Measurements from ENCODE around the gene ZNF592.
A peak's percentile ranks its signal among the peaks of the same experiment; 100 is the strongest.

Gene ZNF592

GRCh38 chr15:84800365-84800806 lies 52.0 kb downstream of the ZNF592 start:
- TF ChIP-seq CSRNP3 (CRISPR knock-in tag; IDR thresholded peaks at IDR 0.05) (no peak), POU6F1 (CRISPR knock-in tag; IDR thresholded peaks at IDR 0.05; ENCODE audit: borderline replicate concordance, low read depth) (no peak), ISL1 (CRISPR knock-in tag; IDR thresholded peaks at IDR 0.05) (no peak), ZFP3 (CRISPR knock-in tag; IDR thresholded peaks at IDR 0.05) (no peak), PPARA (CRISPR knock-in tag; IDR thresholded peaks at IDR 0.05; ENCODE audit: borderline replicate concordance) (no peak), GLIS3 (CRISPR knock-in tag; IDR thresholded peaks at IDR 0.05) (no peak), ZNF565 (CRISPR knock-in tag; conservative IDR thresholded peaks at IDR 0.05; ENCODE audit: low read depth) (no peak), ZNF8 (CRISPR knock-in tag; IDR thresholded peaks at IDR 0.05) (no peak), ZFP30 (CRISPR knock-in tag; IDR thresholded peaks at IDR 0.05) (no peak)
- TF ChIP-seq, protein P1, sequence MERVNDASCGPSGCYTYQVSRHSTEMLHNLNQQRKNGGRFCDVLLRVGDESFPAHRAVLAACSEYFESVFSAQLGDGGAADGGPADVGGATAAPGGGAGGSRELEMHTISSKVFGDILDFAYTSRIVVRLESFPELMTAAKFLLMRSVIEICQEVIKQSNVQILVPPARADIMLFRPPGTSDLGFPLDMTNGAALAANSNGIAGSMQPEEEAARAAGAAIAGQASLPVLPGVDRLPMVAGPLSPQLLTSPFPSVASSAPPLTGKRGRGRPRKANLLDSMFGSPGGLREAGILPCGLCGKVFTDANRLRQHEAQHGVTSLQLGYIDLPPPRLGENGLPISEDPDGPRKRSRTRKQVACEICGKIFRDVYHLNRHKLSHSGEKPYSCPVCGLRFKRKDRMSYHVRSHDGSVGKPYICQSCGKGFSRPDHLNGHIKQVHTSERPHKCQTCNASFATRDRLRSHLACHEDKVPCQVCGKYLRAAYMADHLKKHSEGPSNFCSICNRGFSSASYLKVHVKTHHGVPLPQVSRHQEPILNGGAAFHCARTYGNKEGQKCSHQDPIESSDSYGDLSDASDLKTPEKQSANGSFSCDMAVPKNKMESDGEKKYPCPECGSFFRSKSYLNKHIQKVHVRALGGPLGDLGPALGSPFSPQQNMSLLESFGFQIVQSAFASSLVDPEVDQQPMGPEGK (CRISPR knock-in tag; IDR thresholded peaks at IDR 0.05; ENCODE audit: borderline replicate concordance), result no peak
- ATAC-seq, result no peak

- TF ChIP-seq, protein P2, sequence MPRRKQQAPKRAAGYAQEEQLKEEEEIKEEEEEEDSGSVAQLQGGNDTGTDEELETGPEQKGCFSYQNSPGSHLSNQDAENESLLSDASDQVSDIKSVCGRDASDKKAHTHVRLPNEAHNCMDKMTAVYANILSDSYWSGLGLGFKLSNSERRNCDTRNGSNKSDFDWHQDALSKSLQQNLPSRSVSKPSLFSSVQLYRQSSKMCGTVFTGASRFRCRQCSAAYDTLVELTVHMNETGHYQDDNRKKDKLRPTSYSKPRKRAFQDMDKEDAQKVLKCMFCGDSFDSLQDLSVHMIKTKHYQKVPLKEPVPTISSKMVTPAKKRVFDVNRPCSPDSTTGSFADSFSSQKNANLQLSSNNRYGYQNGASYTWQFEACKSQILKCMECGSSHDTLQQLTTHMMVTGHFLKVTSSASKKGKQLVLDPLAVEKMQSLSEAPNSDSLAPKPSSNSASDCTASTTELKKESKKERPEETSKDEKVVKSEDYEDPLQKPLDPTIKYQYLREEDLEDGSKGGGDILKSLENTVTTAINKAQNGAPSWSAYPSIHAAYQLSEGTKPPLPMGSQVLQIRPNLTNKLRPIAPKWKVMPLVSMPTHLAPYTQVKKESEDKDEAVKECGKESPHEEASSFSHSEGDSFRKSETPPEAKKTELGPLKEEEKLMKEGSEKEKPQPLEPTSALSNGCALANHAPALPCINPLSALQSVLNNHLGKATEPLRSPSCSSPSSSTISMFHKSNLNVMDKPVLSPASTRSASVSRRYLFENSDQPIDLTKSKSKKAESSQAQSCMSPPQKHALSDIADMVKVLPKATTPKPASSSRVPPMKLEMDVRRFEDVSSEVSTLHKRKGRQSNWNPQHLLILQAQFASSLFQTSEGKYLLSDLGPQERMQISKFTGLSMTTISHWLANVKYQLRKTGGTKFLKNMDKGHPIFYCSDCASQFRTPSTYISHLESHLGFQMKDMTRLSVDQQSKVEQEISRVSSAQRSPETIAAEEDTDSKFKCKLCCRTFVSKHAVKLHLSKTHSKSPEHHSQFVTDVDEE (CRISPR knock-in tag; IDR thresholded peaks at IDR 0.05), result no peak
- TF ChIP-seq ISL1 (CRISPR knock-in tag; IDR thresholded peaks at IDR 0.05), result 0 out of 2 replicates have a peak, but pooled peaks have one; percentile 8
- TF ChIP-seq RARB (CRISPR knock-in tag; IDR thresholded peaks at IDR 0.05), result no peak
- no peak for ATAC-seq
Measured at GRCh38 chr15:84804005-84804900, 55.9 kb downstream of the ZNF592 start.

- no peak for ATAC-seq
- peak; percentile 64 for TF ChIP-seq ISL1 (CRISPR knock-in tag; IDR thresholded peaks at IDR 0.05)
- TF ChIP-seq ZNF8 (CRISPR knock-in tag; IDR thresholded peaks at IDR 0.05), result no peak
Measured at GRCh38 chr15:84805221-84805620, 56.8 kb downstream of the ZNF592 start.

DNA sequence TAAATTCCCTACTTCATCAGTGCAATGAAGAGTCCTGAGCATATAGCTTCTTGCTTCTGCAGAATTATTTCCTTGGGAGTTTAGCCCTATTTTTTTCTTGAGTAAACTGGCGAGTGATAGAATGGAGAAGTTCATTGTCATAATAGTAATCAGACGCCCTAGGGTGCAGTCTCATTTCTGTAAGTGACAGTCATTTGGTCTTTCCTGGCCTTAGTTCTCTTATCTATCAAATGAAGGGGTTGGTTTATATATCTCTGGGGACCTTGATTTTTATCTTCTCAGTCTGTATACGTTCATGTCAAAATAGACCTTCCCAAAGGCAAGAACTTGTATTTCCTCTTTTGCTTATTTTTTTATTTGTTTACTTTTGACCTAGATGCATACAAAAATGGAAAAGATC lies 58.8 kb downstream of the ZNF592 start:
- ATAC-seq, result no peak
- TF ChIP-seq ZFP30 (CRISPR knock-in tag; IDR thresholded peaks at IDR 0.05), result no peak
- TF ChIP-seq, protein P2 (CRISPR knock-in tag; IDR thresholded peaks at IDR 0.05), result no peak
- no peak for TF ChIP-seq TOX (CRISPR knock-in tag; IDR thresholded peaks at IDR 0.05; ENCODE audit: borderline replicate concordance)
- TF ChIP-seq RARB (CRISPR knock-in tag; IDR thresholded peaks at IDR 0.05), result no peak
- TF ChIP-seq GLIS3 (CRISPR knock-in tag; IDR thresholded peaks at IDR 0.05), result no peak
- no peak for TF ChIP-seq PPARA (CRISPR knock-in tag; IDR thresholded peaks at IDR 0.05; ENCODE audit: borderline replicate concordance)
- TF ChIP-seq OSR1 (CRISPR knock-in tag; IDR thresholded peaks at IDR 0.05), result no peak
- TF ChIP-seq TCF4 (CRISPR knock-in tag; IDR thresholded peaks at IDR 0.05; ENCODE audit: borderline replicate concordance), result no peak
- no peak for TF ChIP-seq ZC3H10 (CRISPR knock-in tag; IDR thresholded peaks at IDR 0.05)
- TF ChIP-seq ARNTL (CRISPR knock-in tag; IDR thresholded peaks at IDR 0.05; ENCODE audit: borderline replicate concordance, low read depth), result no peak
- no peak for TF ChIP-seq ESRRG (CRISPR knock-in tag; IDR thresholded peaks at IDR 0.05)
- TF ChIP-seq CSRNP3 (CRISPR knock-in tag; IDR thresholded peaks at IDR 0.05), result no peak
- no peak for TF ChIP-seq BACH2 (CRISPR knock-in tag; IDR thresholded peaks at IDR 0.05; ENCODE audit: borderline replicate concordance)
- no peak for TF ChIP-seq POU6F1 (CRISPR knock-in tag; IDR thresholded peaks at IDR 0.05; ENCODE audit: borderline replicate concordance, low read depth)
- TF ChIP-seq ISL1 (CRISPR knock-in tag; IDR thresholded peaks at IDR 0.05), result no peak
- no peak for TF ChIP-seq ZNF8 (CRISPR knock-in tag; IDR thresholded peaks at IDR 0.05)
- no peak for TF ChIP-seq ZNF565 (CRISPR knock-in tag; conservative IDR thresholded peaks at IDR 0.05; ENCODE audit: low read depth)
- no peak for TF ChIP-seq ZFP3 (CRISPR knock-in tag; IDR thresholded peaks at IDR 0.05)
